ENCODE data around the gene TNFAIP8. TPM values are rescaled to one million over a fixed set of nuclear protein-coding genes. Genes with fewer than 3 reads are reported as not detected.

The TNFAIP8 gene
- polyA plus RNA-seq, 1 experiment = 11.3 TPM

GRCh38 chr5:119405419-119405818 is 49.6 kb downstream of the TNFAIP8 start:
- POLR2A ChIA-PET = no interaction called here
- H3K4me3 ChIP-seq (ENCODE audit: low read depth, low read length) = no peak overlapping the region
- no peaks in the 10 kb centered on the region for H3K36me3 ChIP-seq (ENCODE audit: control insufficient read depth, insufficient read depth, low read length)
- CTCF ChIA-PET = interaction anchor here (1.8 kb wide), 1 partner anchor 417 kb away, joined by 6 read pairs; the partner anchor contains the start of gene DTWD2
- TF ChIP-seq CTCF (IDR thresholded peaks at IDR 0.05; ENCODE audit: insufficient read depth, low read depth, low read length) = no peak
- H3K27me3 ChIP-seq (ENCODE audit: control insufficient read depth, insufficient read depth, low read length) = peaks cover 1% of the 10 kb centered on the region; the same call in 1 of the 2 replicates
- DNase-seq (ENCODE audit: low read depth) = no peak

- DNase-seq (ENCODE audit: low read depth) = no peak
- H3K36me3 ChIP-seq (ENCODE audit: control insufficient read depth, insufficient read depth, low read length) = no peaks in the 10 kb centered on the region
- TF ChIP-seq CTCF (IDR thresholded peaks at IDR 0.05; ENCODE audit: insufficient read depth, low read depth, low read length) = no peak
- POLR2A ChIA-PET = no interaction called here
- CTCF ChIA-PET = interaction anchor here (0.7 to 1.8 kb wide), 2 partner anchors 28 to 418 kb away, joined by 3 to 6 read pairs; partner anchors contain the start of gene DTWD2
- peaks cover 1% of the 10 kb centered on the region; the same call in 1 of the 2 replicates for H3K27me3 ChIP-seq (ENCODE audit: control insufficient read depth, insufficient read depth, low read length)
- H3K4me3 ChIP-seq (ENCODE audit: low read depth, low read length) = no peak overlapping the region
These were observed 50.8 kb downstream of the TNFAIP8 start for GRCh38 chr5:119406551-119407110.

GRCh38 chr5:119409235-119409815 is 53.5 kb downstream of the TNFAIP8 start:
- no peaks in the 10 kb centered on the region for H3K36me3 ChIP-seq (ENCODE audit: control insufficient read depth, insufficient read depth, low read length)
- CTCF ChIA-PET = interaction anchor here (0.7 to 5.6 kb wide), 4 partner anchors 26 to 422 kb away, joined by 3 to 77 read pairs (median 22); partner anchors contain the start of gene DTWD2
- peaks cover 1% of the 10 kb centered on the region; the same call in 1 of the 2 replicates for H3K27me3 ChIP-seq (ENCODE audit: control insufficient read depth, insufficient read depth, low read length)
- no peak overlapping the region for H3K4me3 ChIP-seq (ENCODE audit: low read depth, low read length)
- no peak for TF ChIP-seq CTCF (IDR thresholded peaks at IDR 0.05; ENCODE audit: insufficient read depth, low read depth, low read length)
- POLR2A ChIA-PET = no interaction called here
- DNase-seq (ENCODE audit: low read depth) = no peak

- CTCF ChIA-PET = interaction anchor here (1.1 to 5.6 kb wide), 22 partner anchors 12 to 626 kb away, joined by 3 to 77 read pairs (median 8); partner anchors contain the start of genes DTWD2 and TNFAIP8
- no peak overlapping the region for H3K4me3 ChIP-seq (ENCODE audit: low read depth, low read length)
- DNase-seq (ENCODE audit: low read depth) = no peak
- POLR2A ChIA-PET = interaction anchor here (0.7 kb wide), 1 partner anchor 99 kb away, joined by 3 read pairs; no protein-coding TSS in a partner anchor
- no peaks in the 10 kb centered on the region for H3K36me3 ChIP-seq (ENCODE audit: control insufficient read depth, insufficient read depth, low read length)
- peaks cover 1% of the 10 kb centered on the region; the same call in 1 of the 2 replicates for H3K27me3 ChIP-seq (ENCODE audit: control insufficient read depth, insufficient read depth, low read length)
- no peak for TF ChIP-seq CTCF (IDR thresholded peaks at IDR 0.05; ENCODE audit: insufficient read depth, low read depth, low read length)
These were observed 54.8 kb downstream of the TNFAIP8 start for GRCh38 chr5:119410448-119411159.
